D341Med (cell line): ENCODE measurements around the gene CELSR3.
A peak's percentile ranks its signal among the peaks of the same experiment; 100 is the strongest.

Experiments
- DNase-seq: peaks from one replicate; pipeline ENCODE4 v3.0.0; 2012; ENCODE audit warnings: low spot score

The CELSR3 gene

DNA sequence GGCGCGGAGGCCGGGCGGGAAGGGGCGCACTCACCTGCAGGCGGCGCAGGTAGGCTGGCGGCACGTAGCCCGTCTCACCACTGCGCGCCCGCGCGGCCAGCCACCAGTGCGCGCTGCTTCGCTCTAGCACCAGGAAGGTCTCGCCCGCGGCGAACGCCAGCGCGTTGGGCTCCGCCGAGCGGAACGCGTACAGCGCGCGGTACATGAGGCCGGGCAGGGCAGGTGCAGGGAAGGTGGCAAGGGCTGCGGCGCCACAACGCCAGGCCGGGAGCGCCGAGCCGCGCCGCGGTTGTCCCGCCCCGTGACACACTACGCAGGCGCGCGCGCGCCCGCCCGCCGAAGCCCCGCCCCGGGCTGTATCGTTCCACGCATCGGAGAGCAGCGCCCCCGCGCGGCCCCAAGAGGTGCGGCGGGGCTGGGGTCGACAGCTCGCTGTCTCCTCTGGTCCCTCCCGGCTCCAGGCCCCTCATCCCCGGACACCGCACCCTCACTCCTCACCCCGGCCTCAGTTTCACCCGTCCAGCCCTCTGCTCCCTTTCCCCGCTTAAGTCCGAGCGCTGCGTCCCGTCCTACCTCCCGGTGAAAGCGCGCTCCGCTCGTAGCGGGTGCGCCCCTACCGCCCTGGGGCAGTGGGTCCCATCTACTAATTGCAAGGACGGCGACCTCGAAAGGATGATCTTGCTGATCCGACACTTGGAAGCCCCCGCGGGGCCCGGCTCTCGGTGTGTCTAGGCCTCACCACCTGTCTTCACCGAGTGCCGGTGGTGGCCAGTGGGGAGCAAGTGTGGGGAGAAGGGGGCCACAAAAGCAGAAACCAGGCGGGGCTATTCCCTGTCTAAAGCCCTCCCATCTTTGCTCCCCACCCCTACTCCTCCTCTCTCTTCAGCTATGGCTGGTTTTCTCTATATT lies 23.2 kb upstream of the CELSR3 start, which contains the start of gene NCKIPSD:
TSS of gene NCKIPSD (minus strand) at position 313 of the 909 bp plus-strand sequence. CDS start at position 205, 108 bp downstream.
- DNase-seq, result peak; percentile 99

DNA sequence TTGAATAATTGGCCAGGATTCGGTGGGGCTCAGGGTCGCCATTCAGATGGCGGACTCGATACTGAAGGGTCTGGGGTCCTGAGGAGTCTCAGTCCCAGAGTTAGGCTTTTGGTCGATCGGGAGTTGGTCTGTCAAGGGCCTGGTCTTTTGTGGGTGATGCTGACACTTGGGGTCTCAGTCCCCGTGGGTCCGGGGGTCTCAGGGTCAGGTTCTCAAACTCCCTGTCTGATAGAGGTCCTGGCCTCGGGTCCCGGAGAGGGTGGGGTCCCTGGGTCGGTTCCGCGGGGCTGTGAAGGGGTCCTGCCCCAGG lies 22.6 kb upstream of the CELSR3 start:
- no peak for DNase-seq

DNA sequence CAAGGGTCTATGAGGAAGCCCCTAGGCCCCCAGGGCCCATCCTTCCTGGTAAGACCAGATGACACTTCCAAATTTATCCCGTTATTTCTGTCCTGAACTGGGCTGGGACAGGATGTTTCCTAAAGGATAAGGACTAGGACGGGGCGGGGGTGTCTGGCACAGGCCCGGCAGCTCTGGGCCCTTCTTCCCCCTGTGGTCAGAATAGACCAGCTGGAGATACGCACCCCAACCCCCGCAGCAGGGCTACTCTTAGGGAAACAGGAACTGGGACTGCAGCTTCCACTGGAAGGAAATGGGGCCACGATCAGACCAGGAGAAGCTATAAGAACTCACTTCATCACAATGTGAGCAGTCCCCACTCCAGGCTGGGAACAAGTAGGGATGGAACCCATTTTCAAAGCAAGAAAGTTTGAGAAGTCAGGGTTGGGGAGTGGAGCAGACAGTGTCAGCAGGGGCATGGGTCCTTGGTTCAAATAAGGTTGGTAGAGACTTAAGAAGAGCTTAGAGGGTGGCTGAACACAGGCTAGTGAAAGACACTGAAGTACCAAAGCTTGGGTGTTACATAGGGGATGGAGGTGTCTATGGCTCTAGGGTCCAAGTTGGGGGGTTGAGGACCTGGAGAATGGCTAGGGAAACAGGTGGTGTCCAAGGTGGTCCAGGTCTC lies 21.9 kb upstream of the CELSR3 start:
- DNase-seq, result no peak

DNA sequence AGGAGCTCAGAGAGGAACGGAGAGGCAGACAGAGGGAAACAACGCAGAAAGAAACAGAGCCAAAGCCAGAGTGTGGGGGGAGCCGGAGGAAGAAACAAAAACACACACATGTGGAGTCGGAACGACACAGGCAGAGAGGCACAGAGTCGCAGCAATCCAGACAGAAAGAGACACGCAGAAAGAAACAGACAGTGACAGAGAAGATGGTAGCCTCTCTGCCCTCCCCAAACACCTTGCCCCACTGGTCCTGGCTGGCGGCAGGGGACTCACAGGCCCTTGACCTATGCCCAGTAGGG lies 21.3 kb upstream of the CELSR3 start:
- no peak for DNase-seq

DNA sequence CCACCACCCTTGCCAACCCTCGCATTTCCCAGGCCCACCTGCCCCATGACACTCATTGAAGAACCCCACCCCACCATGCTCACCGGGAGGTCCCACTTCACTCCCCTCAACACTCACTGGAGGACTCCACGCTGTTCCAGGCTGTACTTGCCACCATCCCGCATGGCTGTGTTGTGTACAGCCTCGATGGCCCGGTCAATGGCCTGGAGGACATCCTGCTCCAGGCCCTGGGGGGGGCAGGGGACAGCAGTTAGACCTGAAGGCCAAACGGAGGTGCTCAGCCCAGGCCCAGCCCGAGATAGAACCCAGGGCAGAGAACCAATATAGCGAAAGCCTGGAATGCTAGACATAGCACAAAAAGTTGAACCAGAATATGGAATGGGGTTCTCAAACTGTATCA lies 20.1 kb upstream of the CELSR3 start:
- DNase-seq, result no peak

DNA sequence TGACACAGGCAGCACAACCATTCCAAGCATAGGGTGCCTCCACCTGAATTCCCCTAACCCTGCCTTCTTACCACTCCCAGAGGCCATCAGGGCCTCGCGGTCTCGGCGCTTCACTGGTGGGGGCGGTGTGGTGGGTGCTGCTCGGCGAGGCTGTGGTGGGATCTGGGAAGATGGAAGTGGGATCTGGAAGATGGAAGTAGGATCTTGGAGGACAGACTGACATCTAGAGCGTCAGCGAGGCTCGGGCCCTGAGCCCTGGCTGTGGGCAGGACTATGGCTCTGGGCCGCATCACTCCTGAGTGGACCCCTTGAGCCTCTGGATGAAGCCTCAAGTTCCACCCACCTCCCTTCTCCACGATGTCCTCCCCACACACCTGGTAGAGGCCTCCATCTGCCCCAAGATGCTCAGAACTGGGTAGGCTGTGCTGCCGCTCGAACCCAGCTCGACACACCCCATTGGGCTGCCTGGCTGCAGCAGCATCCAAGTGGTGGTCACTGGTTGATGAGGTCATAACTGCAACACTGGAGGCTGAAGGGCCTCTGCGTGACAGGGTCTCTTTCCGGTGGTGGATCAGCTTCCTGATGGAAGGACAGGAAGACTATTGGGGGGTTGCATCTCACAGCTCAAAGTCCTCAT lies 19.4 kb upstream of the CELSR3 start:
- DNase-seq, result no peak

DNA sequence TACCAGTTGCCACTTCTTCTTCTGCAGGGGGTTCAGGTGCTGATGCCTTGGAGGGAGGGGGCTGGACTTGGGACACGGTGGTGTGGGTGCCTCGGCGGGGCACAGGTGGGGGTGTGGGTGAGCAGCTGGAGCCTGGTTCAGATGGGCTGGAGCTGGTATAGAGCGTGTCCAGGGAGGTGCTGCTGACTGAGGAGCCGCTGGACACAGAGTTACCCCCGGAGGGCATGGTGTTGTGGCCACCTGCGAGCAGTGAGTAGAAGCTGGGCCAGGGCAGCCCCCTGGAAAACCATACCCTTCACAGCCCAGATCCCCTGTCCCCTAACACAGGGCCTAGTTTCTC lies 18.8 kb upstream of the CELSR3 start:
- DNase-seq, result no peak

DNA sequence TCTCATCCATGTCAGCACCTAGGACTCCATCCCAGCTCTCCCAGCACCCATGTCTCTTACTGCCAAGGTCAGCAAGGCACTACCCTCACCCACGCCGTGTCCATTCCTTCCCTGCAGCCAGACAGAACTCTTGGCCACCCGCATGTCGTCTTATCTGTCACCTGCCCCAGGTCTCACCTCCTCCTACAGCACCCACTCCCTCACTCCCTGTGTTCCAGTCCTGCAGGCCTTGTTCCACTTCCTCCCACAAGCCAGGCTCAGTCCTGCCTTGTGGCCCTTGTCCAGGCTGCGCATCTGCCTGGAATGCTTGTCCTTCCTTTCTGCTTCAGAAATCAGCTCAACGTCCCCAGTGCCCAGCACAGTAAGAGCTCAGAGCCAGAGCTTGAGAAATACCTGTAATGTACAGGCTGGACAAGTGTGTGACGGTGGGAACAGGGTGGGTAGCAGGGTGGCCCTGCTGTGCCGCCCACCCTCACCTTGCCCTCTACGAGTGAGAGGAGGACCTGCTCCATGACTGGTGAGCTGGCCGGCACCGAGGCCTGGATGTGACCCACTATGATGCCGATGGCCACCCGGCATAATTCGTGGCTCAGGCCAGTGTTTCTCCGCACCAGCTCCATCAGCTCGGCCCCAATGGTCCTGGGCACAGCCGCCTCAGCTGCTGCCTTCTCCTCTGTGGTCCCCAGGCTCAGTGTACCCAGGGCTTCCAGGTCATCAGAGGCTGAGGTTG lies 18.3 kb upstream of the CELSR3 start:
- no peak for DNase-seq

DNA sequence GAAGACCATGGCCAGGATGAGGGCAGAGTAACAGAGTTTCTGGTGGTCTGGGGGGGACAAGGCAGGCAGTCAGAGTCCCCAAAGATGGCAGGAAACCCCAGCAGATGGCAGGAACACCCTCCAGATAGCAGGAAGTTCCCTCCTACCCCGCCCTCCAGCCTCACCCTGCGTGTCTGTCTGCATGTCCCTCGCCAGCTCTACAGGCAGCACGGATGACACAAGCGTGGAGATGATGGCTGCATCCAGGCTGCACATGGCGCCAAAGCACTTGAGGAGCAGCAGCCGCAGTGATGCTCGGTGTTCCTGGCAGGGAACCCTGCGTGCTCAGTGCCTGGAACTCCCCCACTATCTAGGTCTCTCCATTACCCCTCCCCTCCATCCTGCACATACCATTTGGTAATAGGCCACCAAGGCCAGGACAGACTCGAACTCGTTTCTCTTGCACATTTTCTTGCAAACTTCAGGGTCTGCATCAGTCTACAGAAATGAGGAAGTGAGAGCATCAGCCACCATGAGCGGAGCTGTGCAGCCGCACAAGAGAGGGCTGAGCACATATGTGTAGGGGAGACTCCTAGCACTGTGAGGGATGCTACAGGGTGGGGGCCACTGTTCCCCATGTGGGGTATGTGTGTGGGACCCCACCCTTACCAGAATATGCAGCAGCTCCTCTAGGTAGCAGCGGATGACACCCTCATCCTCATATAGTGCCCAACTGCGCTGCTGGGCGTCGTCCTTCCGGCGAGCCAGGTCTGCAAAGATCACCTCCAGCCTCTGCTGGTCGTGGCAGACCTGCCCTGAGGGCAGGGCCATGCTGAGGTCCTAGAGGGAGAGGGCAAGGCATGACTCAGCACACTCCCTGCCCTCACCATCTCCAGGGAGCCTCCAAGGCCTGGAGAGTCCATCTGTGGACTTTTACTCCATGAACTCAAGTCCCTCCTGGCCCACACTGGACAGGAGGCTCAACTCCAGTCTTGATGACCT lies 17.0 kb upstream of the CELSR3 start:
- DNase-seq, result no peak

DNA sequence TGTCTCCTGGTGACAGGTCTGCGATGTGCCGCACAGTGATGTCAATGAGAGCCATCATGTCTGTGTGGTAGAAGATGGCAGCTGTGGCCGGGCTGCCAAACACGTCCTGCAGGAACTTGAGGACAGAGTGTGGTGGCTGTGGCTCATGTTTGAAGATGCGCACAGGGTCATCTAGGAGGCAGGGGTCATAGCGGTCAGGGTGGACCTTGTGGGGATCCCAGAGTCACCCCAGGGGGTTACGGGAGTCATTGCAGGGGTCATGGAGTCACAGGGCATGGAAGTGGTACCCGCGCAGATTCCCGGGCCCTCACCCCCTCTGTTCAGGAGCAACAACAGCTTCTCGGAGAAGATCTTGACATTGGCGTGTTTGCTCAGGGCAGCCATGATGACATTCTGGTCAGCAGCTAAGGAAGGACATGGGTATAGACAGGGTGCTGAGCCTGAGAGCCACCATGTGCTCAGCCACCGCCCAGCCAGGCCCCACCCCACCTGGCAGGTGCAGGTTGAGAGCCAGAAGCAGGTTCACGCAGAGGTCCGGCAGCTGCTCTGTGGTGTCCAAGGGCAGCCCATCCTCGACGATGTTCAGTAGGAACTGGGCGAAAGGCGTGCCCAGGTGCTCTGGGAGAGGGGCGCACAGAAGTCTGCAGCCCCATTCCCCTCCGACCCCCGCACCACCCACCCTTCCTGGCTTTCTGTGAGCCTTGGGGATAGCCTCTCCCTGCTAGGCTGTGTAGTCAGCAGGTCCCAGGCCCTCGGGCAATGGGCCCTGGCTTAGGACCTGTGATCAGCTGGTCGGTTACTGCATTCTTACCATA lies 16.1 kb upstream of the CELSR3 start:
- DNase-seq, result no peak

DNA sequence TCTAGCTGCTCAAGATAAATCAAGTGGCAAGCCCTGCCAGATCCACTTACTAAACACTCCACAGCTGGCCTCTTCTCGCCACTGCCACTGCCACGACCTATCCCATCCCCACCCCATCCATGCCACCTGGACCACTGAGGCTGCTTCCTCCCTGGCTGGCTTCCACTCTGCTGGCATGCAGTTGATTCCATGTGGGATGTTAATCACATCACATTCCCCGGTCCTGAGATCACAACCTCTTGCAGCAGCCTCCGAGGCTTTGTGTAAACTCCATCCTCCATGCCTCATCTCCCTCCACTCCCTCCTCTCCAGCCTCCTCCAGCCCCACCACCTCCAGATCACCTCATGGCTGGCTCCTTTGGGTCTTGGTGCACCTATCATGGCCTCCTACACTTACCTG lies 15.4 kb upstream of the CELSR3 start:
- DNase-seq, result no peak

DNA sequence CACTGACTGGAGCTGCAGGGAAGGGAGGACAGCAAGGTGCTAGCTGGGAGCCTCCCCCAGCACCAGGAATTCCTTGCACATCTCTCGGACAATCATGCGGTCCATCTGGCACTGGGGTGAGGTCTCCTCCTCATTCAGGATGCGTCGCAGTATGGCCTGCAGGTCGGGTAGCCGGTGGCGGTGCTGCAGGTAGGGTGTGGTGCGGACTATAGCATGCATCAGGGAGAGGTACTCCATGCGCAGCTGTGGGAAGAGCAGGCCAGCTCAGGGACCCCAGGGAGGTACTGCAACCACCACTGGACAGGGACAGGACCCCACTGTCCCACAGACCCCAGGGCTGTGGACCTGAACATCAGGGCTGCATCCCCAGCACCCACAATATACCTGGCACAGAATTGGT lies 11.8 kb upstream of the CELSR3 start:
- no peak for DNase-seq

DNA sequence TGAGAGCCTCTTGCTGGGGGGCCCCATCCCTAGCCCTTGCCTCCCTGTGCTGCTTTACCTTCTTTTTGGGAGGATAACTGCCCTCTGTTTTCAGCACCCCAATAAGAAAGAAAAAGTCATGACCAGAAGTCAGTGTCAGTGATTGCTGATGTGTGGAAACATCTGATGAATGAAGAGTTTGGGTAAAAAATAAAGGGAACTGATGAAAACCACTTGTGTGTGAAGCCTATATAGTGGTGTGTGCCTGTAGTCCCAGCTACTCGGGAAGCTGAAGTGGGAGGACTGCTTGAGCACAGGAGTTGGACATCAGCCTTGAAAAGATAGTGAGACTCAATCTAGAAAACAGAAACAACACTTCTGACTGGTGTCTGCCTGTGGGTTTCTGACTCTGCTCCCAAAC lies 9.8 kb upstream of the CELSR3 start:
- no peak for DNase-seq

DNA sequence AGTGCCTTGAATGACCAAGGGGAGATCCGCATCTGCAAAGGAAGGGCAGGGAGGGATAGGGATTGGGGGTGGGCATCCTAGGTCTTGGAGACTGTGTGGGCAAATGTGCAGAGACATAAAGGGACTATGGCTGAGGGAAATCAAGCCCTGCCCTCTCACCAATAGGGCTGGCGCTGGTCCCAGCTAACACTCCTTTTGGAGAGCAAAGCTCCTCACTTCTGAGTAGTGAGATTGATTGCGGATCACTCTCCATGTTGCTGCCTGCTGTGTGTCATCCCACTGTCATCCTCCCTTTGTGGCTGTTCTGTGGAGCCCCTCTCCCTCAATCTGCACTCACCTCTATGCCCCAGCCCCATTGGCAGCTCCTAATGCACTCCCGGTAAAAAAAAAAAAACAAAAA lies 2.2 kb upstream of the CELSR3 start:
- no peak for DNase-seq

DNA sequence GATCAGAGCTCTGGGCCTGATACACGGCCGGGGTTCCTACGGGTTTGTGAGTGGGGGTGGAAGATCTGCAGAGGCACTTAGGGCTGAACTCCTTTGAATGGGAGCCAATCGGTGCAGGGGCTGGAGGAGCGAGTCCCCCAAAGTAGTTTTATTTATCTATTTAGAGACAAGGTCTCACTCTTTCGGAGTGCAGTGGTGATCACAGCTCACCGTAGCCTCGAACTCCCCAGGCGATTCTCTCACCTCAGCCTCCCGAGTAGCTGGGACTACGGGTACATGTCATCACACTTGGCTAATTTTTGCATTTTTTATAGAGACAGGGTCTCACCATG lies 1.6 kb upstream of the CELSR3 start:
- DNase-seq, result no peak

DNA sequence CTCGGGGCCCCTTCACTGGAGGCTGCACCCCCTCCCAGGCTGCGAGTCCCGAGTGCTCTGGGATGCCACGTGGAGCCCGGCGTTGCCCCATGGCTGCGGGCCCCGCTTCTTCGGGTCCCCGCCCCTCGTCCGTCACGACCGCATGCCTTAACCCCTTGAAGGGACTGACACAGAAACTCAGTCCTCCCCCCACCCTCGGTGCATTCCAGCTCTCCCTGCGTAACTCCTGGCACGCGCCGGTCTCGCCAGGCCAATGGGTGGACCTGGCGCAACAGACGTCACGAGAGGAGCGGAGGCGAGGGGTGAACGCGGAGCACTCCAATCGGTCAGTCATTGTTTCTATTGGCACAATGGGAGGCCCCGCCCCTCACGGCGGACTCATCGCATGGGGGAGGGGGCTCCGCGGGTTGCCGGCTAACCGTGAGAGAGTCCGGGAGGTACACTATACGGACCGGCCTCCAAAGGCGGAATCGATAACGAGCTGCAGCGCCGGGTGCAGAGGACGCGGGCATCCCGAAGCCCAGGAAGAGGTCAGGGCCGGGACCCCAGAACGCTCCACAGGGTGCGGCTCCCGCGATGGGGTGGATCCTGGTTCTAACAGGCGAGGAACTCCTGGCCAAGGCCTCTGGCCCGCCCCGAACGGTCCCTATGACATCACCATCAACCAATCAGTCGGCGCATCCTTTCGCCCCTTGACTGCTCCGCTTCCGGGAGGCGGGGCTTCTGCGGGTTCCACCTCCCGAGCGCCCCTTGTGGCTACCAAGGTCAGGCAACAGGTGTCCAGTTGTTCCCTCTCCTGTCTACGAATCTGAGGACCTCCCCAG lies 1.0 kb upstream of the CELSR3 start:
- DNase-seq, result peak; percentile 99

DNA sequence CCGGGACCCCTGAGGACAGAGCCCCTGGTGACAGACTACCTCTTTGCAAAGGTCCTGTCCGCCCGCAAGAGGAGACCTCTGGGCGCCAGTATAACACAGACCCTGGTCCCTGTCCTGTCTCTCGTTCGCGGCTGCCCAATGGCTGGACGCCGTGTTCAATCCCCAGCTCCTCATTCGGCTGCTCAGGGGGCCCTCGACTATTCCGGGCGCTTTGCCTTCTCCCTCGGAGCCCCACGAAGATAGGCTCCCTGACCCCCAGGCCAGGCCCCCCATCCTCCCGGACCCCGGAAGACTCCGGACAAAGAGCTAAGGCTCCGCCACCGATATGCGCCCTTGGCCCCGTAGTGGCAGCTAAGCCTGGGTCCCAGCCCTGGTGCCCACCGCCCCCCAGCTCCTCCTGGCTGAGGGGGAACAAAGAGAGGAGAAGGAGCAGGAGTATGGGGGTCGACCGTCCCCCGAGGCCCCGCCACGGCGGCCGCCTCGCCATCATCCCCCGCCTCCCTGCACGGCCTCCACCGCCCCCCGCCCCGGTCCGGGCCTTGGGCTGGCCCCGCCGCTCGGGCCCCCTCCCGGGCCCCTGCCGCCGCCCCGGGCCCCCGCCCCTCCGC lies 437 bp downstream of the CELSR3 start:
- no peak for DNase-seq

DNA sequence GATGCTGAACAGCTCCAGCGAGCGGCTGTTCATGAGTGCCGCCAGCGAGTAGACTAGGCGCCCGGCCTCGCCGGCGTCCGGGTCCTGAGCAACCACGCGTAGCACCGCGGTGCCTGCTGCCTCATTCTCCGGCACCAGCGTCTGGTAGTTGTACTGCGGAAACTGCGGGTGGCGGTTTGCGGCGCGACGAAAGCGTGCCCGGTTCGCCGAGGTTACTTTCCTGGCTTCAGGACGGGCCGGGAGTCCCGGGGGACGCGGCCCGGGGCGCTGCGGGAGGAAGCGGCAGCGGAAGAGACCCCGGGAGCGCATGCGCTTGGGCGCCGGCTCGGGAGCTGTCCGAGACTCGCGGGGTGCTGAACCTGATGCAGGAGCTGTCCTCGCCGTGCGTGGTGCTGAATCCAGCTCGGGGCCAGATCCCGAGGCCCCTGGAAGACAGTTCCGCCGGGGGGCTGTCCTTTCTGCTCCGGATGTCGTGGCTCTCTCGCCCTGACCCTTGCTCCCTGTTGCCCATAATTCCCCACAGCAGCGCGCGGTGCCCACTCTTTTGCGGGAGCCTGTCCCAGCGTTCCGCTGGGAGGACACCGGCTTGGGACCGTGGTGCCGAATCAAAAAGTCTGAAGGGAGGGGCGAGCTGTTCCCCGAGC lies 1.1 kb downstream of the CELSR3 start:
- DNase-seq, result no peak

DNA sequence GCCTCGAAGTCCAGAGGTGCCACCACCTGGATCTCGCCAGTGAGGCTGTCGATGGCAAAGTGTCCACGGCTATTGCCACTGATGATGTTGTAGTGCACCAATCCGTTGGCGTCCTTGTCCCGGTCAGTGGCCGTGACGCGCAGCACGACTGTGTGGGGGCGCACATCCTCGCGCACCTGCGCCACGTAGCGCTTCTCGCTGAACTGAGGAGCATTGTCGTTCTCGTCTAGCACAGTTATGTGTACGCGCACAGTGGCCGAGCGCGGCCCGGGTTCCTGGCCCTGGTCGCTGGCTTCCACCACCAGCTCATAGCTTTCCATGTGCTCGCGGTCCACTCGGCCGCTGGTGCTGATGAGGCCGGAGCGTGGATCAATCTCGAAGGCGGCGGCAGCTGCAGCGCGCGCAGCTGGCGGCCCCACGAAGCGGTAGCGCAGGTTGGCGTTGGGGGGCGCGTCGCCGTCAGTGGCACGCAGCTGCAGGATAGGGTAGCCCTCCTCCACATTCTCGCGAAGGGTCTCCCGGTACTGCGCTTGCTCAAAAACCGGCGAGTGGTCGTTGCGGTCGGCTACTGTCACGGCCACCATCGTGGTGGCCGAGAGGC lies 1.8 kb downstream of the CELSR3 start:
- DNase-seq, result no peak
